Measurements from ENCODE around the gene TMEM132D. TPM values are rescaled to one million over a fixed set of nuclear protein-coding genes. Genes with fewer than 3 reads are reported as not detected.

Gene TMEM132D
- total RNA-seq, 2 experiments from 2014 or later = not detected

GRCh38 chr12:129675947-129676346 is 227.9 kb downstream of the TMEM132D start:
- H3K4me3 Mint-ChIP-seq = no peak overlapping the region
- no peaks in the 10 kb centered on the region for H3K36me3 Mint-ChIP-seq (ENCODE audit: low read depth)
- H3K27me3 Mint-ChIP-seq = no peaks in the 10 kb centered on the region
- ChIA-PET CTCF (no interaction called here), POLR2A (no interaction called here)
- no peak for DNase-seq
- no peaks in the 10 kb centered on the region for H3K4me1 Mint-ChIP-seq
- peaks cover 2% of the 10 kb centered on the region for H3K9me3 Mint-ChIP-seq
- H3K27ac Mint-ChIP-seq = no peak overlapping the region

- no peaks in the 10 kb centered on the region for H3K36me3 Mint-ChIP-seq (ENCODE audit: low read depth)
- ChIA-PET POLR2A (no interaction called here), CTCF (no interaction called here)
- H3K27me3 Mint-ChIP-seq = no peaks in the 10 kb centered on the region
- no peaks in the 10 kb centered on the region for H3K4me1 Mint-ChIP-seq
- no peak overlapping the region for H3K27ac Mint-ChIP-seq
- H3K9me3 Mint-ChIP-seq = peaks cover 3% of the 10 kb centered on the region
- H3K4me3 Mint-ChIP-seq = no peak overlapping the region
- no peak for DNase-seq
Observed at GRCh38 chr12:129675496-129675895, 228.3 kb downstream of the TMEM132D start.

- Mint-ChIP-seq H3K27me3 (no peaks in the 10 kb centered on the region), H3K9me3 (peaks cover 4% of the 10 kb centered on the region), H3K27ac (no peak overlapping the region), H3K4me1 (no peaks in the 10 kb centered on the region), H3K4me3 (no peak overlapping the region), H3K36me3 (ENCODE audit: low read depth) (no peaks in the 10 kb centered on the region)
- CTCF ChIA-PET = interaction anchor here (0.8 kb wide), 1 partner anchor 9 kb away, joined by 3 read pairs; no protein-coding TSS in a partner anchor
- POLR2A ChIA-PET = no interaction called here
- DNase-seq = no peak
Observed at GRCh38 chr12:129673806-129674205, 230.0 kb downstream of the TMEM132D start.

DNA sequence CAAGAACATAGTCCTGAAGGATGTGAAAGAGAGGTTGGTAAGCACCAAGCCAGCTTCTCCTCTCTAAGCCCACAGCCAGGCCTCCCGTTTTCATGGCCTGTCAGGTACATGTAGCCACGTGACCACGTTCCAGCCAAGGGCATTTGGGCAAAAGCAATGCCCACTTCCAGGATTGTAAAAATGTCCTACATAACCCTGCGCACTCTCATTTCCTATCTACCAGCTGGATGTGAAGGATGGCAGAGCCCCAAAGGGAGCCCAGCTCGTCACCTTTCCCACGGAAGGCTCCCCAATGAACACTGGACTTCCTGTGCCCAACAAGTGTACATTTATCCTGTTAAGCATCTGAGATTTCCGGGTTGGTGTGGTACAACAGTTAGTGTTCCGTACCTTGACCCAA is 231.7 kb downstream of the TMEM132D start:
- ChIA-PET CTCF (no interaction called here), POLR2A (no interaction called here)
- no peaks in the 10 kb centered on the region for H3K36me3 Mint-ChIP-seq (ENCODE audit: low read depth)
- no peak overlapping the region for H3K27ac Mint-ChIP-seq
- DNase-seq = no peak
- no peak overlapping the region for H3K4me3 Mint-ChIP-seq
- peaks cover 4% of the 10 kb centered on the region for H3K9me3 Mint-ChIP-seq
- no peaks in the 10 kb centered on the region for H3K27me3 Mint-ChIP-seq
- H3K4me1 Mint-ChIP-seq = no peaks in the 10 kb centered on the region

DNA sequence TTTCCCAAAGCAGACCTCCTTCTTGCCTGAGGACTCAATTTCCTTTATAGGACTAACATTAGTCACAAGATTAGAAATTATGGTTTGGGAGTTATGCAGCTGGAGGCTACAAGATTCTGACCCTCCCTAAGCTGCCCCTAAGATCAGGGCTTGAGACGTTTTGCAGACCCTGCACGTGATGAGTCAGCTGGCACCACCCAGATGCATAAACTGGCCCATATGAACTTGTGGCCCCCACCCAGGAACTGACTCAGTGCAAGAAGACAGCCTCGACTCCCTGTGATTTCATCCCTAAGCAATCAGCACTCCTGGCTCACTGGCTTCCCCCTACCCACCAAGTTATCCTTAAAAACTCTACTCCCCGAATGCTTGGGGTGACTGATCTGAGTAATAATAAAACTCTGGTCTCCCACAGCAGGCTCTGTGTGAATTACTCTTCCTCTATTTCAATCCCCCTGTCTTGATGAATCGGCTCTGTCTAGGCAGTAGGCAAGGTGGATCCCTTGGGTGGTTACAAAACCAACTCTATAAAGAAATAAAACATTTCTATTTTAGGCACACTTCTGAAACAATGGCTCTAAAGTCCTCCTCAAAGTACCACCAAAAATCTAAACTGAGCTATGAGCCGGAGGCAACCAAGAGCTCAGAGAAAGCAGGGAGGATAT is 233.4 kb downstream of the TMEM132D start:
- Mint-ChIP-seq H3K4me1 (no peaks in the 10 kb centered on the region), H3K27ac (no peak overlapping the region), H3K36me3 (ENCODE audit: low read depth) (no peaks in the 10 kb centered on the region), H3K27me3 (no peaks in the 10 kb centered on the region), H3K4me3 (no peak overlapping the region), H3K9me3 (peaks cover 2% of the 10 kb centered on the region)
- no peak for DNase-seq
- ChIA-PET POLR2A (no interaction called here), CTCF (no interaction called here)

- H3K27ac Mint-ChIP-seq = no peak overlapping the region
- H3K9me3 Mint-ChIP-seq = peaks cover 3% of the 10 kb centered on the region
- CTCF ChIA-PET = interaction anchor here (0.8 kb wide), 1 partner anchor 8 kb away, joined by 3 read pairs; no protein-coding TSS in a partner anchor
- no peaks in the 10 kb centered on the region for H3K36me3 Mint-ChIP-seq (ENCODE audit: low read depth)
- POLR2A ChIA-PET = no interaction called here
- no peaks in the 10 kb centered on the region for H3K4me1 Mint-ChIP-seq
- no peak overlapping the region for H3K4me3 Mint-ChIP-seq
- no peaks in the 10 kb centered on the region for H3K27me3 Mint-ChIP-seq
- no peak for DNase-seq
Observed at GRCh38 chr12:129665414-129665813, 238.4 kb downstream of the TMEM132D start.

DNA sequence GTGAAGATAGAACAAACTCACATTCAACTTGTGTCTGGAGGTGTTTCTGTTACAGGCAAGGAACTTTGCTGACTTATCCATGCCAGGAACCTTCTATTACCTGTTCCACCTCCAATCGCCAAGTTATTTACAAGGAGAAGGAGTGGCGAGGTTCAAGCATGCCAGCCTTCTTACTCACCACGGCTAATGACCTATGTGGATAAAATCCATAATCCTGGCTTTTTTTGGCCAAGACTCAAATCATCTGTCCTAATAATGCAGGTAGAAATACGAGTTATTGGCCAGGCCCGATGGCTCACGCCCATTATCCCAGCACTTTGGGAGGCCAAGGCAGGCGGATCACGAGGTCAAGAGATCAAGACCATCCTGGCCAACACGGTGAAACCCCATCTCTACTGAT is 241.6 kb downstream of the TMEM132D start:
- Mint-ChIP-seq H3K9me3 (peaks cover 3% of the 10 kb centered on the region), H3K36me3 (ENCODE audit: low read depth) (no peaks in the 10 kb centered on the region), H3K27ac (no peak overlapping the region), H3K27me3 (no peaks in the 10 kb centered on the region), H3K4me1 (no peaks in the 10 kb centered on the region), H3K4me3 (no peak overlapping the region)
- no peak for DNase-seq
- POLR2A ChIA-PET = no interaction called here
- CTCF ChIA-PET = no interaction called here

GRCh38 chr12:129660946-129661345 is 242.9 kb downstream of the TMEM132D start:
- no peaks in the 10 kb centered on the region for H3K36me3 Mint-ChIP-seq (ENCODE audit: low read depth)
- no peak overlapping the region for H3K4me3 Mint-ChIP-seq
- no peak for DNase-seq
- H3K9me3 Mint-ChIP-seq = peaks cover 3% of the 10 kb centered on the region
- ChIA-PET CTCF (no interaction called here), POLR2A (no interaction called here)
- H3K4me1 Mint-ChIP-seq = no peaks in the 10 kb centered on the region
- no peaks in the 10 kb centered on the region for H3K27me3 Mint-ChIP-seq
- no peak overlapping the region for H3K27ac Mint-ChIP-seq

- peaks cover 6% of the 10 kb centered on the region for H3K9me3 Mint-ChIP-seq
- no peaks in the 10 kb centered on the region for H3K27me3 Mint-ChIP-seq
- no peaks in the 10 kb centered on the region for H3K4me1 Mint-ChIP-seq
- POLR2A ChIA-PET = no interaction called here
- no peak overlapping the region for H3K4me3 Mint-ChIP-seq
- CTCF ChIA-PET = no interaction called here
- no peaks in the 10 kb centered on the region for H3K36me3 Mint-ChIP-seq (ENCODE audit: low read depth)
- no peak overlapping the region for H3K27ac Mint-ChIP-seq
- DNase-seq = no peak
Observed at GRCh38 chr12:129659961-129660622, 243.7 kb downstream of the TMEM132D start.

DNA sequence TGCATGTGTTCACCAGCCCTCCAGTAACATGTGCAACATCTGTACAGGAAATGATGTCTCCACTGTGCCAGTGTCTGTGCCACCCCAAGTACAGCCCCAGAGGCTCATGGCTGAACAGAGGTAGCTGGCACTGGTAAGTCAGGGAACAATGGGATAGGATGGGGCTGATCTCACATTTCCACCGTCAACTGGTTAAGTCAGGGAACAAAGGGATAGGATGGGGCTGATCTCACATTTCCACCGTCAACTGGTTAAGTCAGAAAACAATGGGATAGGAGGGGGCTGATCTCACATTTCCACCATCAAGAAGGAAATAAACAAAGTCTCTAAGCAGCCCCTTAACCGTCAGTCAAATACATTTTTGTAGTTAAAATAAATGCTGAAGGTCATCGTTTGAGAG is 246.6 kb downstream of the TMEM132D start:
- Mint-ChIP-seq H3K4me3 (no peak overlapping the region), H3K27me3 (no peaks in the 10 kb centered on the region), H3K9me3 (peaks cover 3% of the 10 kb centered on the region), H3K4me1 (no peaks in the 10 kb centered on the region), H3K36me3 (ENCODE audit: low read depth) (no peaks in the 10 kb centered on the region), H3K27ac (no peak overlapping the region)
- ChIA-PET POLR2A (no interaction called here), CTCF (interaction anchor here (0.6 kb wide), 1 partner anchor 137 kb away, joined by 3 read pairs; no protein-coding TSS in a partner anchor)
- no peak for DNase-seq

DNA sequence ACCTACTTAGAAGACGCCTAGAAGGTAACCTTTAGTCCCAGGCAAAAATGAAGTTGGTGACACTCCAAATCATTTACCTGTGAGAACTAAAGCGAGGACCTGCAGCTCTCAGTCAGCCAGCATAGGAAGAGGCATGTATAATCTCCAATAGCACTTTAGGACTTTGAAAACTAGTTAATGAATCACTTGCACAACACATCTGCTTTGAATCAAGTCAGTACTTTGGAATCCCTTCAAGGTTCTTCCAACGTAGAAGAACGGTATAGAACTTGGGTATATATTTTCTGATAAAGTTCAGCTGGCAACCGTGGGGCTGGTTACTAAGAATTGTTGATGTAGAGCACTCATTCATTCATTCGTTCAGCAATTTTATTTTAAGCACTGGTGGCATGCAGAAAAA is 251.9 kb downstream of the TMEM132D start:
- CTCF ChIA-PET = no interaction called here
- no peak overlapping the region for H3K4me3 Mint-ChIP-seq
- H3K4me1 Mint-ChIP-seq = no peaks in the 10 kb centered on the region
- POLR2A ChIA-PET = no interaction called here
- no peaks in the 10 kb centered on the region for H3K27me3 Mint-ChIP-seq
- H3K27ac Mint-ChIP-seq = no peak overlapping the region
- peaks cover 3% of the 10 kb centered on the region for H3K9me3 Mint-ChIP-seq
- no peaks in the 10 kb centered on the region for H3K36me3 Mint-ChIP-seq (ENCODE audit: low read depth)
- no peak for DNase-seq

- Mint-ChIP-seq H3K9me3 (peaks cover 6% of the 10 kb centered on the region), H3K4me1 (no peaks in the 10 kb centered on the region), H3K27me3 (no peaks in the 10 kb centered on the region), H3K27ac (no peak overlapping the region), H3K36me3 (ENCODE audit: low read depth) (no peaks in the 10 kb centered on the region), H3K4me3 (no peak overlapping the region)
- no peak for DNase-seq
- CTCF ChIA-PET = no interaction called here
- POLR2A ChIA-PET = no interaction called here
Observed at GRCh38 chr12:129641926-129642325, 261.9 kb downstream of the TMEM132D start.

DNA sequence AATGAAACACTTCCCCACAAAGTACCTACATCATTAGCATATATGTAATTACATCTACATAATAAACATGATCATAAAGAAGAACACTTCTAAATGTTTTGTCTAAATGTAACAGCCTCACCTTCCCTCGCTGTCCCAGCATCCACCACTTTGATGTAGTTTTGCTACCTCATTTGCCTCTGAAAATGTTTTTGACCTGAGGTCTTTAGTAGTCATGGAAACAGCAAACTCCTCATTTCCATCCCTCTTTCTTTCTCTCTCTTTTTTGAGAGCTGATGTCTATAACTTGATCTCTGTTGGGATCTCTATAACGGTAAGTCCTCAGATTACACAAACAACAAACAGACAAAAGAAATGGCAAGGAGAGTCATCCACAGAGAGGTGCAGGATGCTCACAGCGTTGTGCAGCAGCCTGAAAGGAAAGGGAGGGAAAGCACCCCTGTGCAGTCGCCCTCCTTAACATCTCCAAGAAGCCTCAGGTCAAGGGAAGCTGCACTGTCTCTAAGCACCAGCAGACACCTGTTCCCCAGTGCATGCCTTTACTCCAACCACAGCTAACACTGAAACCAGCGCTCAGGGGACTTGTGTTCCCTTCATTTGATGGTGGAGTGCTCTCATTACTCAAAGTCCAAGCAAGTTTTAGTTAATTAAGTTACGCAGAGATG is 268.7 kb downstream of the TMEM132D start:
- Mint-ChIP-seq H3K9me3 (no peaks in the 10 kb centered on the region), H3K4me3 (no peak overlapping the region), H3K27me3 (no peaks in the 10 kb centered on the region), H3K36me3 (ENCODE audit: low read depth) (no peaks in the 10 kb centered on the region), H3K4me1 (no peaks in the 10 kb centered on the region), H3K27ac (no peak overlapping the region)
- no peak for DNase-seq
- ChIA-PET CTCF (no interaction called here), POLR2A (no interaction called here)

Data from activated CD4-positive, alpha-beta T cell treated with anti-CD3 and anti-CD28 coated beads, Interleukin-2, amount 10 ng/mL, durations not matched to agents 7 days and 5 days (primary cell).